GM12878 (cell line): ENCODE measurements around the gene ITK.

Source experiments
- YY1 ChIP-seq: IDR thresholded peaks from 2 replicates; pipeline ENCODE4 v1.6.1; 2011; ENCODE audit warnings: low read depth, mild to moderate bottlenecking, low read length
- ZSCAN29 ChIP-seq: fragments of 450-650 bp; IDR thresholded peaks from 2 replicates; pipeline ENCODE4 v1.6.1; 2017; ENCODE audit warnings: mild to moderate bottlenecking, moderate library complexity

DNA sequence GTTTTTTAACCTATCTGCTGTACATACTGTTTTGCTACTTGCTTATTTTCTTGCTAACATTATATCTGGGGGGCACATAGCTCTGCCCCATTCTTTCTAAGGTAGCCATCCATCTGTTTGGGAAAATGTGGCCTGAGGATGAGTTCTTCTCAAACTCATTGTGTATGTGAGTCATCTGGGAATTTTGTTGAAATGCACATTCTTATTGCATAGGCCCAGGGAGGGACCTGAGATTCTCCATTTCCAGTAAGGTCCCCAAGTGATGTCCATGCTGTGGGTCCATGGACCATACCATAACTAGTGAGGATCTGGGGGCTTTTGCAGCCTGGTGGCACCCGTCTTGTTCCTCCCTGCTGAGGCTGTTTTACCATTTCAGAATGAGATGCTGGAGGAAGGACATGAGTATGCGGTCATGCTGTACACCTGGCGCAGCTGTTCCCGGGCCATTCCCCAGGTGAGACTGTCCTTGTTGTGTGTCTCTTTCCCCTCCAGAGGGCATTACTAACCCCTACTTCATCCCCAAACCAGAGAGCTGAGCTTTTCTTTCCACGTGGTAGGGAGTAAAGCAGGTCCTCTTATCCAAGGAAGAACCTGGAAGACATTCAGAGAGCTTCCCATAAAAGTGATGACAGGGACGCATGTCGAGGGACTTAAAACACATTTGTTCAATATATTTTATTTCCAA, 113.9 kb downstream of the ITK start:
- TF ChIP-seq YY1 (no peak), ZSCAN29 (no peak)
